SK-N-SH (cell line): Measurements from ENCODE around the gene C1orf50.

ENCODE experiments used
- EZH2phosphoT487 ChIP-seq: fragments of 200-600 bp; sonication (generic); IDR thresholded peaks from 2 replicates; pipeline ENCODE4 v1.6.1; 2017; ENCODE audit warnings: low read depth, mixed run types, mild to moderate bottlenecking, antibody characterized with exemption, moderate library complexity, borderline replicate concordance
- FOXJ3 ChIP-seq: sonication (generic); formaldehyde crosslinking; IDR thresholded peaks from 2 replicates; pipeline ENCODE4 v1.5.1; 2020; ENCODE audit warnings: mild to moderate bottlenecking, missing genetic modification reagents
- GABPA ChIP-seq: IDR thresholded peaks from 2 replicates; pipeline ENCODE4 v1.4.0; 2012; ENCODE audit warnings: low read depth, mild to moderate bottlenecking
- IRF3 ChIP-seq: fragments of 150-350 bp; IDR thresholded peaks from 2 replicates; pipeline ENCODE4 v1.6.1; 2016; ENCODE audit warnings: mild to moderate bottlenecking, low read depth, low read length
- NRF1 ChIP-seq: IDR thresholded peaks from 2 replicates; pipeline ENCODE4 v1.6.1; 2012; ENCODE audit warnings: low read depth, mild to moderate bottlenecking, low read length
- POLR2AphosphoS5 ChIP-seq: IDR thresholded peaks from 2 replicates; pipeline ENCODE4 v1.6.1; 2012; ENCODE audit warnings: low read depth, low read length
- SIN3A ChIP-seq: IDR thresholded peaks from 2 replicates; pipeline ENCODE4 v1.6.1; 2012; ENCODE audit warnings: low read depth, mild to moderate bottlenecking, low read length, moderate library complexity, borderline replicate concordance
- TAF1 ChIP-seq: IDR thresholded peaks from 2 replicates; pipeline ENCODE4 v1.6.1; 2012; ENCODE audit warnings: low read depth, mild to moderate bottlenecking, low read length, moderate library complexity, borderline replicate concordance
- TCF12 ChIP-seq: IDR thresholded peaks from 2 replicates; pipeline ENCODE4 v1.4.0; 2012
- TEAD4 ChIP-seq: IDR thresholded peaks from 2 replicates; pipeline ENCODE4 v1.4.0; 2012; ENCODE audit warnings: mild to moderate bottlenecking, borderline replicate concordance; ENCODE audit not compliant: insufficient read depth
- TF ChIP-seq, protein P1 (sequence below): fragments of 200-600 bp; sonication (generic); IDR thresholded peaks from 2 replicates; pipeline ENCODE4 v1.6.1; 2017; ENCODE audit warnings: antibody characterized with exemption, mild to moderate bottlenecking, moderate library complexity
- TF ChIP-seq, protein P2 (sequence below): IDR thresholded peaks from 2 replicates; pipeline ENCODE4 v1.6.1; 2012; ENCODE audit warnings: mild to moderate bottlenecking, low read depth, low read length, moderate library complexity
- TF ChIP-seq, protein P3 (sequence below): IDR thresholded peaks from 2 replicates; pipeline ENCODE4 v1.4.0; 2012; ENCODE audit warnings: low read depth, borderline replicate concordance
- TF ChIP-seq, protein P4 (sequence below): fragments of 150-350 bp; IDR thresholded peaks from 2 replicates; pipeline ENCODE4 v1.6.1; 2017; ENCODE audit warnings: antibody characterized with exemption, low read length, low read depth, borderline replicate concordance

- TF ChIP-seq POLR2AphosphoS5 (no peak), TEAD4 (no peak), TCF12 (no peak), NRF1 (no peak), FOXJ3 (CRISPR knock-in tag) (no peak), TAF1 (no peak), SIN3A (no peak), GABPA (no peak), EZH2phosphoT487 (no peak), IRF3 (no peak)
- TF ChIP-seq, protein P1, sequence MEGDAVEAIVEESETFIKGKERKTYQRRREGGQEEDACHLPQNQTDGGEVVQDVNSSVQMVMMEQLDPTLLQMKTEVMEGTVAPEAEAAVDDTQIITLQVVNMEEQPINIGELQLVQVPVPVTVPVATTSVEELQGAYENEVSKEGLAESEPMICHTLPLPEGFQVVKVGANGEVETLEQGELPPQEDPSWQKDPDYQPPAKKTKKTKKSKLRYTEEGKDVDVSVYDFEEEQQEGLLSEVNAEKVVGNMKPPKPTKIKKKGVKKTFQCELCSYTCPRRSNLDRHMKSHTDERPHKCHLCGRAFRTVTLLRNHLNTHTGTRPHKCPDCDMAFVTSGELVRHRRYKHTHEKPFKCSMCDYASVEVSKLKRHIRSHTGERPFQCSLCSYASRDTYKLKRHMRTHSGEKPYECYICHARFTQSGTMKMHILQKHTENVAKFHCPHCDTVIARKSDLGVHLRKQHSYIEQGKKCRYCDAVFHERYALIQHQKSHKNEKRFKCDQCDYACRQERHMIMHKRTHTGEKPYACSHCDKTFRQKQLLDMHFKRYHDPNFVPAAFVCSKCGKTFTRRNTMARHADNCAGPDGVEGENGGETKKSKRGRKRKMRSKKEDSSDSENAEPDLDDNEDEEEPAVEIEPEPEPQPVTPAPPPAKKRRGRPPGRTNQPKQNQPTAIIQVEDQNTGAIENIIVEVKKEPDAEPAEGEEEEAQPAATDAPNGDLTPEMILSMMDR: no peak
- TF ChIP-seq, protein P2, sequence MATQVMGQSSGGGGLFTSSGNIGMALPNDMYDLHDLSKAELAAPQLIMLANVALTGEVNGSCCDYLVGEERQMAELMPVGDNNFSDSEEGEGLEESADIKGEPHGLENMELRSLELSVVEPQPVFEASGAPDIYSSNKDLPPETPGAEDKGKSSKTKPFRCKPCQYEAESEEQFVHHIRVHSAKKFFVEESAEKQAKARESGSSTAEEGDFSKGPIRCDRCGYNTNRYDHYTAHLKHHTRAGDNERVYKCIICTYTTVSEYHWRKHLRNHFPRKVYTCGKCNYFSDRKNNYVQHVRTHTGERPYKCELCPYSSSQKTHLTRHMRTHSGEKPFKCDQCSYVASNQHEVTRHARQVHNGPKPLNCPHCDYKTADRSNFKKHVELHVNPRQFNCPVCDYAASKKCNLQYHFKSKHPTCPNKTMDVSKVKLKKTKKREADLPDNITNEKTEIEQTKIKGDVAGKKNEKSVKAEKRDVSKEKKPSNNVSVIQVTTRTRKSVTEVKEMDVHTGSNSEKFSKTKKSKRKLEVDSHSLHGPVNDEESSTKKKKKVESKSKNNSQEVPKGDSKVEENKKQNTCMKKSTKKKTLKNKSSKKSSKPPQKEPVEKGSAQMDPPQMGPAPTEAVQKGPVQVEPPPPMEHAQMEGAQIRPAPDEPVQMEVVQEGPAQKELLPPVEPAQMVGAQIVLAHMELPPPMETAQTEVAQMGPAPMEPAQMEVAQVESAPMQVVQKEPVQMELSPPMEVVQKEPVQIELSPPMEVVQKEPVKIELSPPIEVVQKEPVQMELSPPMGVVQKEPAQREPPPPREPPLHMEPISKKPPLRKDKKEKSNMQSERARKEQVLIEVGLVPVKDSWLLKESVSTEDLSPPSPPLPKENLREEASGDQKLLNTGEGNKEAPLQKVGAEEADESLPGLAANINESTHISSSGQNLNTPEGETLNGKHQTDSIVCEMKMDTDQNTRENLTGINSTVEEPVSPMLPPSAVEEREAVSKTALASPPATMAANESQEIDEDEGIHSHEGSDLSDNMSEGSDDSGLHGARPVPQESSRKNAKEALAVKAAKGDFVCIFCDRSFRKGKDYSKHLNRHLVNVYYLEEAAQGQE: no peak
- TF ChIP-seq, protein P3, sequence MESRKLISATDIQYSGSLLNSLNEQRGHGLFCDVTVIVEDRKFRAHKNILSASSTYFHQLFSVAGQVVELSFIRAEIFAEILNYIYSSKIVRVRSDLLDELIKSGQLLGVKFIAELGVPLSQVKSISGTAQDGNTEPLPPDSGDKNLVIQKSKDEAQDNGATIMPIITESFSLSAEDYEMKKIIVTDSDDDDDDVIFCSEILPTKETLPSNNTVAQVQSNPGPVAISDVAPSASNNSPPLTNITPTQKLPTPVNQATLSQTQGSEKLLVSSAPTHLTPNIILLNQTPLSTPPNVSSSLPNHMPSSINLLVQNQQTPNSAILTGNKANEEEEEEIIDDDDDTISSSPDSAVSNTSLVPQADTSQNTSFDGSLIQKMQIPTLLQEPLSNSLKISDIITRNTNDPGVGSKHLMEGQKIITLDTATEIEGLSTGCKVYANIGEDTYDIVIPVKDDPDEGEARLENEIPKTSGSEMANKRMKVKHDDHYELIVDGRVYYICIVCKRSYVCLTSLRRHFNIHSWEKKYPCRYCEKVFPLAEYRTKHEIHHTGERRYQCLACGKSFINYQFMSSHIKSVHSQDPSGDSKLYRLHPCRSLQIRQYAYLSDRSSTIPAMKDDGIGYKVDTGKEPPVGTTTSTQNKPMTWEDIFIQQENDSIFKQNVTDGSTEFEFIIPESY: no peak
- TF ChIP-seq, protein P4, sequence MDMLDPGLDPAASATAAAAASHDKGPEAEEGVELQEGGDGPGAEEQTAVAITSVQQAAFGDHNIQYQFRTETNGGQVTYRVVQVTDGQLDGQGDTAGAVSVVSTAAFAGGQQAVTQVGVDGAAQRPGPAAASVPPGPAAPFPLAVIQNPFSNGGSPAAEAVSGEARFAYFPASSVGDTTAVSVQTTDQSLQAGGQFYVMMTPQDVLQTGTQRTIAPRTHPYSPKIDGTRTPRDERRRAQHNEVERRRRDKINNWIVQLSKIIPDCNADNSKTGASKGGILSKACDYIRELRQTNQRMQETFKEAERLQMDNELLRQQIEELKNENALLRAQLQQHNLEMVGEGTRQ: no peak
Measured at GRCh38 chr1:42733415-42734200, 33.4 kb upstream of the C1orf50 start.
